ENCODE results near the gene SUN1.
"Not testable (repeated sequence)": the region's sequence is repeated elsewhere in the genome, so short reads cannot be mapped to it uniquely, and the experiment has no call there.

Gene SUN1

GRCh38 chr7:787332-788240, 44.7 kb upstream of the SUN1 start:
- DNase-seq (ENCODE audit: extremely low read depth, low read depth): no peak
- TF ChIP-seq CTCF (IDR thresholded peaks at IDR 0.05; ENCODE audit: low read depth, low read length): no peak

- DNase-seq (ENCODE audit: extremely low read depth, low read depth): no peak
- TF ChIP-seq CTCF (IDR thresholded peaks at IDR 0.05; ENCODE audit: low read depth, low read length): no peak
These were observed 40.8 kb upstream of the SUN1 start for GRCh38 chr7:791519-791918.

GRCh38 chr7:794207-794606, 38.1 kb upstream of the SUN1 start:
- TF ChIP-seq CTCF (IDR thresholded peaks at IDR 0.05; ENCODE audit: low read depth, low read length): no peak
- DNase-seq (ENCODE audit: extremely low read depth, low read depth): no peak

- DNase-seq (ENCODE audit: extremely low read depth, low read depth): no peak
- no peak for TF ChIP-seq CTCF (IDR thresholded peaks at IDR 0.05; ENCODE audit: low read depth, low read length)
These were observed 37.5 kb upstream of the SUN1 start for GRCh38 chr7:794671-795329.

- not testable (repeated sequence) for DNase-seq (ENCODE audit: extremely low read depth, low read depth)
These were observed 35.7 kb upstream of the SUN1 start for GRCh38 chr7:796434-797169.

- DNase-seq (ENCODE audit: extremely low read depth, low read depth): no peak
These were observed 33.3 kb upstream of the SUN1 start for GRCh38 chr7:798921-799470.

More at GRCh38 chr7:798921-799470, 33.3 kb upstream of the SUN1 start:
- TF ChIP-seq CTCF (IDR thresholded peaks at IDR 0.05; ENCODE audit: low read depth, low read length): no peak

Data from AG09319 (cell line).